OCI-LY7 (cell line): ENCODE results near the gene FAM24A.

Source experiments
- EZH2phosphoT487 ChIP-seq: fragments of 200-600 bp; sonication (generic); IDR thresholded peaks from 2 replicates; pipeline ENCODE4 v1.6.1; 2018; ENCODE audit warnings: low read depth, borderline replicate concordance, mild to moderate bottlenecking, mixed run types, antibody characterized with exemption, low read length, moderate library complexity, mixed read lengths
- TF ChIP-seq, protein P1 (sequence below): fragments of 200-600 bp; sonication (generic); conservative IDR thresholded peaks from 2 replicates; pipeline ENCODE4 v1.5.1; 2014; ENCODE audit warnings: mild to moderate bottlenecking, antibody characterized with exemption, low read length, moderate library complexity, mixed read lengths

DNA sequence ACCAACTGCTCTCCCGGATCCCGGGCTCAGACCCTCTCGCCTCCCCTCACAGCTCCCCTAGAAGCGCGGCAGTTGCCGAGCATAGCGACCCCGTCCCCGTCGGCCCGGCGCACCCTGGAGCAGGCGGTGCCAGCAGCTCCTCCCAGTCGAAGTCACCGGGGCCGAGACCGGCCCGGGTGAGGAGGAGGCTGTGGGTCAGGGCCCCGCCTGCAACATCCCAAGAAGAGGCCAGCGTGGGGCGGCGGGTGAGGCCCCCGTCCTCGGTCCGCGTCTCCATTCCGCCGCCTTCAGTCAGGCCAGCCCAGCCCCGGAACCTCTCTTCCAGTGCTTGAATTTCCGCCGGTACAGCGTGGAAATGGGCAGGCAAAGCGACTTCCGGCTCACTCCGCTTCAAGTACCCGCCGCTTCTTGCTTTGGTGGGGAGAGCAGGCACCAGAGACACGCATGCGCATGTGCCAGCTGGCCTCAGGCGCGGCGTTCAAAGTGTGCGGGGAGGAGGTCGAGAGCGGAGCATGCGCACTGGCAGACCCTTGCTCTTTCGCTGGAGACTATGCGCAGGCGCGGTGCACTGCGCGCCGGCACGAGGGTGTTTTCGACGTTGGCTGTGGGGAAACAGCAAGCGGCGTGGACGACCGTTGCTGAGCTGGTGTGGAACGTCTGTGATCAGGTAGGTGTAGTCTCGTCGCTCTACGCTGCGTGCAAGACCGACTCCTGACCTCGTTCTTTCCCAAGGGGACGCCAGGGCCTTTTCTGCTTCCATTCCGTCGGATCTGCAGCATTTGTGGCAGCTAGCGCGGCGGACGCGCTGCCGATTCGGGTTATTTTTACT, 43.7 kb downstream of the FAM24A start, which contains the start of gene C10orf88:
- TF ChIP-seq, protein P1, sequence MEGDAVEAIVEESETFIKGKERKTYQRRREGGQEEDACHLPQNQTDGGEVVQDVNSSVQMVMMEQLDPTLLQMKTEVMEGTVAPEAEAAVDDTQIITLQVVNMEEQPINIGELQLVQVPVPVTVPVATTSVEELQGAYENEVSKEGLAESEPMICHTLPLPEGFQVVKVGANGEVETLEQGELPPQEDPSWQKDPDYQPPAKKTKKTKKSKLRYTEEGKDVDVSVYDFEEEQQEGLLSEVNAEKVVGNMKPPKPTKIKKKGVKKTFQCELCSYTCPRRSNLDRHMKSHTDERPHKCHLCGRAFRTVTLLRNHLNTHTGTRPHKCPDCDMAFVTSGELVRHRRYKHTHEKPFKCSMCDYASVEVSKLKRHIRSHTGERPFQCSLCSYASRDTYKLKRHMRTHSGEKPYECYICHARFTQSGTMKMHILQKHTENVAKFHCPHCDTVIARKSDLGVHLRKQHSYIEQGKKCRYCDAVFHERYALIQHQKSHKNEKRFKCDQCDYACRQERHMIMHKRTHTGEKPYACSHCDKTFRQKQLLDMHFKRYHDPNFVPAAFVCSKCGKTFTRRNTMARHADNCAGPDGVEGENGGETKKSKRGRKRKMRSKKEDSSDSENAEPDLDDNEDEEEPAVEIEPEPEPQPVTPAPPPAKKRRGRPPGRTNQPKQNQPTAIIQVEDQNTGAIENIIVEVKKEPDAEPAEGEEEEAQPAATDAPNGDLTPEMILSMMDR, result no peak
- TF ChIP-seq EZH2phosphoT487, result no peak
